Dermis blood vessel endothelial cell (primary cell): ENCODE measurements around the gene PRDX2. TPM values are rescaled to one million over a fixed set of nuclear protein-coding genes. Genes with fewer than 3 reads are reported as not detected.
"Not testable (repeated sequence)": the region's sequence is repeated elsewhere in the genome, so short reads cannot be mapped to it uniquely, and the experiment has no call there.

Source experiments
- DNase-seq: peaks from one replicate; pipeline ENCODE4 v3.0.0; 2010
- total RNA-seq: library from RNA; depleted of rRNA; stranded (reverse); fragments of >200 nt; gene quantifications from 2 replicates; pipeline ENCODE4 v1.2.3, GENCODE V29; 2014

PRDX2 gene
- total RNA-seq: 214 and 278 TPM in 2 replicates

- peak; percentile 84 for DNase-seq
These were observed at the start of gene PRDX2, which contains the start of gene THSD8 for GRCh38 chr19:12801466-12802266. TSS of gene PRDX2 (minus strand) at chr19:12801800. CDS start at chr19:12801261, 539 bp downstream. TSS of gene THSD8 (plus strand) at chr19:12802069. CDS start at chr19:12802072, 3 bp downstream.

GRCh38 chr19:12847159-12848139 lies 45.8 kb upstream of the PRDX2 start:
- peak; percentile 84 for DNase-seq

- DNase-seq: not testable (repeated sequence)
These were observed 45.0 kb upstream of the PRDX2 start for GRCh38 chr19:12846613-12847012.

GRCh38 chr19:12843999-12844732 lies 42.6 kb upstream of the PRDX2 start:
- DNase-seq: no peak

GRCh38 chr19:12843328-12843727 lies 41.7 kb upstream of the PRDX2 start:
- DNase-seq: no peak

- no peak for DNase-seq
These were observed 40.9 kb upstream of the PRDX2 start for GRCh38 chr19:12842511-12842910.

- DNase-seq: peak; percentile 29
These were observed 39.5 kb upstream of the PRDX2 start for GRCh38 chr19:12841094-12841493.

- peak; percentile 60 for DNase-seq
These were observed 38.8 kb upstream of the PRDX2 start for GRCh38 chr19:12840091-12841079.

GRCh38 chr19:12838886-12839756 lies 37.5 kb upstream of the PRDX2 start:
- DNase-seq: no peak

GRCh38 chr19:12838182-12838885 lies 36.7 kb upstream of the PRDX2 start, which contains the start of gene MAST1:
TSS of gene MAST1 (plus strand) at chr19:12838515. CDS start at chr19:12838573, 58 bp downstream.
- peak; percentile 56 for DNase-seq

- no peak for DNase-seq
These were observed 35.6 kb upstream of the PRDX2 start for GRCh38 chr19:12837225-12837624.

GRCh38 chr19:12836529-12836863 lies 34.9 kb upstream of the PRDX2 start:
- no peak for DNase-seq

GRCh38 chr19:12834976-12835757 lies 33.6 kb upstream of the PRDX2 start:
- peak; percentile 36 for DNase-seq

GRCh38 chr19:12834566-12834943 lies 33.0 kb upstream of the PRDX2 start, which contains the start of gene RTBDN:
TSS of gene RTBDN (minus strand) at chr19:12834579. CDS start at chr19:12829979, 4,600 bp downstream.
- no peak for DNase-seq

- DNase-seq: no peak
These were observed 32.4 kb upstream of the PRDX2 start for GRCh38 chr19:12833738-12834565.

- DNase-seq: no peak
These were observed 31.8 kb upstream of the PRDX2 start for GRCh38 chr19:12833418-12833737.

- peak; percentile 24 for DNase-seq
These were observed 26.9 kb upstream of the PRDX2 start for GRCh38 chr19:12828494-12828893.
